ENCODE measurements around the gene RASSF4. TPM values are rescaled to one million over a fixed set of nuclear protein-coding genes. Genes with fewer than 3 reads are reported as not detected.

RASSF4 gene
- total and polyA plus RNA-seq, 2 donors, result 17.9 to 50.0 TPM

- WGBS, result 98% methylated on average over 7 of the region's 7 CpGs
- Histone ChIP-seq H3K4me1 (ENCODE audit: control insufficient read depth in 2 of 2, insufficient read depth in 2 of 2, low read length in 2 of 2) (peaks cover 14 to 29% of the 10 kb centered on the region in 2 donors), H3K27me3 (ENCODE audit: control insufficient read depth in 2 of 2, insufficient read depth in 1 of 2, low read length in 1 of 2) (no peaks in the 10 kb centered on the region), H3K36me3 (ENCODE audit: control insufficient read depth in 2 of 2, insufficient read depth in 2 of 2, low read length in 1 of 2) (no peaks in the 10 kb centered on the region), H3K9me3 (ENCODE audit: control insufficient read depth in 2 of 2, insufficient read depth in 1 of 2, low read length in 1 of 2) (peaks cover 0 to 6% of the 10 kb centered on the region in 2 donors), H3K27ac (ENCODE audit: low read depth in 1 of 2, low read length in 1 of 2) (no peak overlapping the region), H3K4me3 (ENCODE audit: low read length in 2 of 2) (no peak overlapping the region)
- no peak for DNase-seq (ENCODE audit: low read depth in 6 of 9, low spot score in 9 of 9)
These were observed 20.6 kb upstream of the RASSF4 start for GRCh38 chr10:44938956-44939355.

GRCh38 chr10:44939691-44940401, 19.8 kb upstream of the RASSF4 start:
- H3K27ac ChIP-seq (ENCODE audit: low read depth in 1 of 2, low read length in 1 of 2), result no peak overlapping the region
- DNase-seq (ENCODE audit: low read depth in 6 of 9, low spot score in 9 of 9), result no peak
- no peak overlapping the region for H3K4me3 ChIP-seq (ENCODE audit: low read length in 2 of 2)
- WGBS, result 97% methylated on average over 7 of the region's 7 CpGs
- peaks cover 14 to 21% of the 10 kb centered on the region in 2 donors for H3K4me1 ChIP-seq (ENCODE audit: control insufficient read depth in 2 of 2, insufficient read depth in 2 of 2, low read length in 2 of 2)
- H3K36me3 ChIP-seq (ENCODE audit: control insufficient read depth in 2 of 2, insufficient read depth in 2 of 2, low read length in 1 of 2), result no peaks in the 10 kb centered on the region
- no peaks in the 10 kb centered on the region for H3K27me3 ChIP-seq (ENCODE audit: control insufficient read depth in 2 of 2, insufficient read depth in 1 of 2, low read length in 1 of 2)
- H3K9me3 ChIP-seq (ENCODE audit: control insufficient read depth in 2 of 2, insufficient read depth in 1 of 2, low read length in 1 of 2), result peaks cover 0 to 6% of the 10 kb centered on the region in 2 donors

- WGBS, result 54% methylated on average over 1 of the region's 1 CpG
- Histone ChIP-seq H3K9me3 (ENCODE audit: control insufficient read depth in 2 of 2, insufficient read depth in 1 of 2, low read length in 1 of 2) (no peaks in the 10 kb centered on the region), H3K36me3 (ENCODE audit: control insufficient read depth in 2 of 2, insufficient read depth in 2 of 2, low read length in 1 of 2) (no peaks in the 10 kb centered on the region), H3K4me1 (ENCODE audit: control insufficient read depth in 2 of 2, insufficient read depth in 2 of 2, low read length in 2 of 2) (peaks cover 0 to 8% of the 10 kb centered on the region in 2 donors), H3K27ac (ENCODE audit: low read depth in 1 of 2, low read length in 1 of 2) (no peak overlapping the region), H3K27me3 (ENCODE audit: control insufficient read depth in 2 of 2, insufficient read depth in 1 of 2, low read length in 1 of 2) (no peaks in the 10 kb centered on the region), H3K4me3 (ENCODE audit: low read length in 2 of 2) (no peak overlapping the region)
- no peak for DNase-seq (ENCODE audit: low read depth in 6 of 9, low spot score in 9 of 9)
These were observed 15.2 kb upstream of the RASSF4 start for GRCh38 chr10:44944354-44944753.

GRCh38 chr10:44946205-44946604, 13.4 kb upstream of the RASSF4 start:
- no peak overlapping the region for H3K27ac ChIP-seq (ENCODE audit: low read depth in 1 of 2, low read length in 1 of 2)

GRCh38 chr10:44947371-44948152, 12.0 kb upstream of the RASSF4 start:
- Histone ChIP-seq H3K4me1 (ENCODE audit: control insufficient read depth in 2 of 2, insufficient read depth in 2 of 2, low read length in 2 of 2) (peaks cover 0 to 8% of the 10 kb centered on the region in 2 donors), H3K4me3 (ENCODE audit: low read length in 2 of 2) (no peak overlapping the region), H3K27me3 (ENCODE audit: control insufficient read depth in 2 of 2, insufficient read depth in 1 of 2, low read length in 1 of 2) (no peaks in the 10 kb centered on the region), H3K9me3 (ENCODE audit: control insufficient read depth in 2 of 2, insufficient read depth in 1 of 2, low read length in 1 of 2) (no peaks in the 10 kb centered on the region), H3K36me3 (ENCODE audit: control insufficient read depth in 2 of 2, insufficient read depth in 2 of 2, low read length in 1 of 2) (no peaks in the 10 kb centered on the region), H3K27ac (ENCODE audit: low read depth in 1 of 2, low read length in 1 of 2) (no peak overlapping the region)
- DNase-seq (ENCODE audit: low read depth in 6 of 9, low spot score in 9 of 9), result no peak
- WGBS, result 91% methylated on average over 6 of the region's 6 CpGs

More at GRCh38 chr10:44946205-44946604, 13.4 kb upstream of the RASSF4 start:
- no peaks in the 10 kb centered on the region for H3K27me3 ChIP-seq (ENCODE audit: control insufficient read depth in 2 of 2, insufficient read depth in 1 of 2, low read length in 1 of 2)
- DNase-seq (ENCODE audit: low read depth in 6 of 9, low spot score in 9 of 9), result no peak
- 88% methylated on average over 2 of the region's 2 CpGs for WGBS
- H3K4me1 ChIP-seq (ENCODE audit: control insufficient read depth in 2 of 2, insufficient read depth in 2 of 2, low read length in 2 of 2), result peaks cover 0 to 8% of the 10 kb centered on the region in 2 donors
- H3K36me3 ChIP-seq (ENCODE audit: control insufficient read depth in 2 of 2, insufficient read depth in 2 of 2, low read length in 1 of 2), result no peaks in the 10 kb centered on the region
- H3K4me3 ChIP-seq (ENCODE audit: low read length in 2 of 2), result no peak overlapping the region
- H3K9me3 ChIP-seq (ENCODE audit: control insufficient read depth in 2 of 2, insufficient read depth in 1 of 2, low read length in 1 of 2), result no peaks in the 10 kb centered on the region

GRCh38 chr10:44948642-44949041, 11.0 kb upstream of the RASSF4 start:
- WGBS, result 61% methylated on average over 1 of the region's 1 CpG
- peaks cover 0 to 8% of the 10 kb centered on the region in 2 donors for H3K4me1 ChIP-seq (ENCODE audit: control insufficient read depth in 2 of 2, insufficient read depth in 2 of 2, low read length in 2 of 2)
- DNase-seq (ENCODE audit: low read depth in 6 of 9, low spot score in 9 of 9), result no peak

GRCh38 chr10:44949127-44949802, 10.3 kb upstream of the RASSF4 start:
- Histone ChIP-seq H3K9me3 (ENCODE audit: control insufficient read depth in 2 of 2, insufficient read depth in 1 of 2, low read length in 1 of 2) (no peaks in the 10 kb centered on the region), H3K27me3 (ENCODE audit: control insufficient read depth in 2 of 2, insufficient read depth in 1 of 2, low read length in 1 of 2) (no peaks in the 10 kb centered on the region), H3K4me1 (ENCODE audit: control insufficient read depth in 2 of 2, insufficient read depth in 2 of 2, low read length in 2 of 2) (peaks cover 0 to 8% of the 10 kb centered on the region in 2 donors), H3K36me3 (ENCODE audit: control insufficient read depth in 2 of 2, insufficient read depth in 2 of 2, low read length in 1 of 2) (no peaks in the 10 kb centered on the region), H3K27ac (ENCODE audit: low read depth in 1 of 2, low read length in 1 of 2) (no peak overlapping the region), H3K4me3 (ENCODE audit: low read length in 2 of 2) (no peak overlapping the region)
- DNase-seq (ENCODE audit: low read depth in 6 of 9, low spot score in 9 of 9), result no peak
- WGBS, result 97% methylated on average over 5 of the region's 5 CpGs

More at GRCh38 chr10:44948642-44949041, 11.0 kb upstream of the RASSF4 start:
- Histone ChIP-seq H3K27me3 (ENCODE audit: control insufficient read depth in 2 of 2, insufficient read depth in 1 of 2, low read length in 1 of 2) (no peaks in the 10 kb centered on the region), H3K36me3 (ENCODE audit: control insufficient read depth in 2 of 2, insufficient read depth in 2 of 2, low read length in 1 of 2) (no peaks in the 10 kb centered on the region), H3K4me3 (ENCODE audit: low read length in 2 of 2) (no peak overlapping the region), H3K27ac (ENCODE audit: low read depth in 1 of 2, low read length in 1 of 2) (no peak overlapping the region), H3K9me3 (ENCODE audit: control insufficient read depth in 2 of 2, insufficient read depth in 1 of 2, low read length in 1 of 2) (no peaks in the 10 kb centered on the region)

- DNase-seq (ENCODE audit: low read depth in 6 of 9, low spot score in 9 of 9), result no peak
- no peak overlapping the region for H3K4me3 ChIP-seq (ENCODE audit: low read length in 2 of 2)
- no peaks in the 10 kb centered on the region for H3K27me3 ChIP-seq (ENCODE audit: control insufficient read depth in 2 of 2, insufficient read depth in 1 of 2, low read length in 1 of 2)
- no peaks in the 10 kb centered on the region for H3K36me3 ChIP-seq (ENCODE audit: control insufficient read depth in 2 of 2, insufficient read depth in 2 of 2, low read length in 1 of 2)
- H3K9me3 ChIP-seq (ENCODE audit: control insufficient read depth in 2 of 2, insufficient read depth in 1 of 2, low read length in 1 of 2), result no peaks in the 10 kb centered on the region
- peaks cover 0 to 8% of the 10 kb centered on the region in 2 donors for H3K4me1 ChIP-seq (ENCODE audit: control insufficient read depth in 2 of 2, insufficient read depth in 2 of 2, low read length in 2 of 2)
- no peak overlapping the region for H3K27ac ChIP-seq (ENCODE audit: low read depth in 1 of 2, low read length in 1 of 2)
- 96% methylated on average over 3 of the region's 3 CpGs for WGBS
These were observed 9.7 kb upstream of the RASSF4 start for GRCh38 chr10:44949915-44950314.

All from thymus (tissue), 11 donors.